Endodermal cell (in vitro differentiated cells): ENCODE results near the gene ARHGAP33. TPM values are rescaled to one million over a fixed set of nuclear protein-coding genes. Genes with fewer than 3 reads are reported as not detected.

ENCODE experiments used
- DNase-seq: peaks from one replicate; pipeline ENCODE4 v3.0.0-alpha.2; 2017
- H3K27ac ChIP-seq: 2 replicates; pipeline ENCODE4 v1.5.1; 2013; ENCODE audit warnings: mild to moderate bottlenecking, low read depth, low read length, moderate library complexity
- H3K27me3 ChIP-seq: 2 replicates; pipeline ENCODE4 v1.6.1; 2013; ENCODE audit warnings: mild to moderate bottlenecking, low read length, moderate library complexity; ENCODE audit not compliant: insufficient read depth, control insufficient read depth, poor library complexity, severe bottlenecking
- H3K36me3 ChIP-seq: 2 replicates; pipeline ENCODE4 v1.7.0; 2013; ENCODE audit warnings: mild to moderate bottlenecking, low read length, moderate library complexity; ENCODE audit not compliant: control insufficient read depth, insufficient read depth
- H3K4me1 ChIP-seq: one replicate; pipeline ENCODE4 v1.7.0; 2013; ENCODE audit warnings: low read length; ENCODE audit not compliant: control insufficient read depth, insufficient read depth
- H3K4me3 ChIP-seq: 2 replicates; pipeline ENCODE4 v1.5.1; 2013; ENCODE audit warnings: mild to moderate bottlenecking, low read length, moderate library complexity
- H3K9ac ChIP-seq: 2 replicates; pipeline ENCODE4 v1.6.1; 2013; ENCODE audit warnings: mild to moderate bottlenecking, low read length, moderate library complexity; ENCODE audit not compliant: poor library complexity, severe bottlenecking; ENCODE audit errors: extremely low read depth
- H3K9me3 ChIP-seq: 2 replicates; pipeline ENCODE4 v1.6.1; 2013; ENCODE audit warnings: mild to moderate bottlenecking, low read length, moderate library complexity; ENCODE audit not compliant: control insufficient read depth
- H3K27ac Mint-ChIP-seq: 2 replicates; pipeline ENCODE4 v1.8.0; 2020; ENCODE audit warnings: mixed read lengths
- H3K27me3 Mint-ChIP-seq: 2 replicates; pipeline ENCODE4 v1.8.0; 2021; ENCODE audit warnings: mild to moderate bottlenecking, mixed read lengths; ENCODE audit not compliant: insufficient read depth
- H3K36me3 Mint-ChIP-seq: 2 replicates; pipeline ENCODE4 v1.8.0; 2020; ENCODE audit warnings: low read depth, mixed read lengths
- H3K4me1 Mint-ChIP-seq: 2 replicates; pipeline ENCODE4 v1.8.0; 2020; ENCODE audit warnings: mixed read lengths
- H3K4me3 Mint-ChIP-seq: 2 replicates; pipeline ENCODE4 v1.8.0; 2020; ENCODE audit warnings: mild to moderate bottlenecking, moderate library complexity, mixed read lengths
- H3K9me3 Mint-ChIP-seq: 2 replicates; pipeline ENCODE4 v1.8.0; 2020; ENCODE audit warnings: mild to moderate bottlenecking, mixed read lengths
- CTCF ChIP-seq: fragments of 200-600 bp; sonication (generic); conservative IDR thresholded peaks from 2 replicates; pipeline ENCODE4 v1.5.0; 2021; ENCODE audit warnings: antibody characterized with exemption, mild to moderate bottlenecking
- WGBS, 2 experiments: methylation state at CpG; one replicate each; pipeline versions ENCODE4 v1.1.5 to v1.1.7; 2013; ENCODE audit warnings: missing lambda C conversion rate in 2 of 2, mixed read lengths in 1 of 2; ENCODE audit not compliant: insufficient coverage in 1 of 2, insufficient read length in 1 of 2; 5-methylcytosine and 5-hydroxymethylcytosine counted together
- total RNA-seq, 2 donors: library from RNA; stranded (reverse); fragmentation: NEBNext Ultra II Directional in 1 of 2; extraction: Animal tissue kit (Norgen Biotek cat#: 25700) in 1 of 2; gene quantifications; 2 replicates in 1 of 2; 3 replicates in 1 of 2; pipeline ENCODE4 v1.2.1, GENCODE V29; 2021

The ARHGAP33 gene
- total RNA-seq, 2 donors from 2014 or later: 12.7 to 15.0 TPM

GRCh38 chr19:35740423-35741202, 34.8 kb upstream of the ARHGAP33 start:
- Mint-ChIP-seq H3K27me3 (no peaks in the 10 kb centered on the region), H3K27ac (peak overlapping the region; percentile 98), H3K4me1 (no peaks in the 10 kb centered on the region), H3K36me3 (peaks cover 35% of the 10 kb centered on the region), H3K9me3 (no peaks in the 10 kb centered on the region), H3K4me3 (peak overlapping the region; percentile 66)
- peak overlapping the region; percentile 96 for H3K27ac ChIP-seq
- no peaks in the 10 kb centered on the region for H3K4me1 ChIP-seq
- no peak for TF ChIP-seq CTCF
- peak overlapping the region; percentile 87 for H3K4me3 ChIP-seq
- H3K9ac ChIP-seq: peak overlapping the region; percentile 74
- H3K36me3 ChIP-seq: peaks cover 36% of the 10 kb centered on the region
- 0% methylated on average over 26 to 63 of the region's 63 CpGs for WGBS, 2 experiments
- peak; percentile 99 for DNase-seq
- H3K27me3 ChIP-seq: no peaks in the 10 kb centered on the region
- no peaks in the 10 kb centered on the region for H3K9me3 ChIP-seq

- Mint-ChIP-seq H3K36me3 (peaks cover 31% of the 10 kb centered on the region), H3K4me3 (peak overlapping the region; percentile 66), H3K9me3 (no peaks in the 10 kb centered on the region), H3K4me1 (peaks cover 3% of the 10 kb centered on the region), H3K27ac (peak overlapping the region; percentile 98), H3K27me3 (no peaks in the 10 kb centered on the region)
- no peak for DNase-seq
- Histone ChIP-seq H3K9me3 (no peaks in the 10 kb centered on the region), H3K27ac (peak overlapping the region; percentile 96), H3K27me3 (no peaks in the 10 kb centered on the region), H3K36me3 (peaks cover 31% of the 10 kb centered on the region), H3K9ac (peak overlapping the region; percentile 74), H3K4me1 (no peaks in the 10 kb centered on the region), H3K4me3 (peak overlapping the region; percentile 87)
- peak; percentile 70 for TF ChIP-seq CTCF
- WGBS, 2 experiments: 0 to 1% methylated on average over 10 to 12 of the region's 12 CpGs
Measured at GRCh38 chr19:35741203-35741515, 34.2 kb upstream of the ARHGAP33 start.

- peak within 1 kb of the TSS; percentile 66 for H3K4me3 Mint-ChIP-seq
- Histone ChIP-seq H3K4me3 (peak within 1 kb of the TSS; percentile 87), H3K9me3 (no peaks in the 10 kb centered on the region), H3K9ac (peak within 1 kb of the TSS; percentile 74), H3K27ac (no peak within 1 kb of the TSS), H3K27me3 (no peaks in the 10 kb centered on the region), H3K4me1 (no peaks in the 10 kb centered on the region), H3K36me3 (peaks cover 21% of the 10 kb centered on the region)
- H3K27me3 Mint-ChIP-seq: no peaks in the 10 kb centered on the region
- no peak for DNase-seq
- no peaks in the 10 kb centered on the region for H3K9me3 Mint-ChIP-seq
- peak within 1 kb of the TSS; percentile 50 for H3K27ac Mint-ChIP-seq
- H3K36me3 Mint-ChIP-seq: peaks cover 23% of the 10 kb centered on the region
- TF ChIP-seq CTCF: no peak
- peaks cover 7% of the 10 kb centered on the region for H3K4me1 Mint-ChIP-seq
- WGBS, 2 experiments: 93 to 95% methylated on average over 8 to 9 of the region's 9 CpGs
Measured at GRCh38 chr19:35742121-35742724, 33.1 kb upstream of the ARHGAP33 start, which contains the start of gene IGFLR1. Gene IGFLR1 (minus strand): TSS chr19:35742452. CDS start chr19:35741180, 1,272 bp downstream.
